ENCODE results near the gene DCAF10.

GRCh38 chr9:37902796-37903646, 102.4 kb downstream of the DCAF10 start:
- no peak for TF ChIP-seq EZH2 (IDR thresholded peaks at IDR 0.05; ENCODE audit: insufficient read depth, poor library complexity, severe bottlenecking)
- no peak for TF ChIP-seq EZH2phosphoT487 (IDR thresholded peaks at IDR 0.05; ENCODE audit: insufficient read depth, low read depth)
